ENCODE data around the gene PTPRH.
A peak's percentile ranks its signal among the peaks of the same experiment; 100 is the strongest.

The PTPRH gene

GRCh38 chr19:55208880-55209692, at the start of gene PTPRH:
Gene PTPRH (minus strand): TSS chr19:55209501. CDS start chr19:55209433, 68 bp downstream.
- no peak for DNase-seq

GRCh38 chr19:55258476-55258827, 49.2 kb upstream of the PTPRH start:
- DNase-seq: peak; percentile 53

- peak; percentile 60 for DNase-seq
Observed at GRCh38 chr19:55257461-55258420, 48.4 kb upstream of the PTPRH start.

- DNase-seq: peak; percentile 54
Observed at GRCh38 chr19:55256562-55257460, 47.5 kb upstream of the PTPRH start.

- DNase-seq: peak; percentile 74
Observed at GRCh38 chr19:55255618-55256423, 46.5 kb upstream of the PTPRH start.

GRCh38 chr19:55254625-55254977, 45.3 kb upstream of the PTPRH start:
- no peak for DNase-seq

- DNase-seq: peak; percentile 90
Observed at GRCh38 chr19:55253842-55254624, 44.7 kb upstream of the PTPRH start.

- peak; percentile 56 for DNase-seq
Observed at GRCh38 chr19:55252760-55253663, 43.7 kb upstream of the PTPRH start.

- peak; percentile 96 for DNase-seq
Observed at GRCh38 chr19:55251341-55252081, 42.2 kb upstream of the PTPRH start.

- DNase-seq: no peak
Observed at GRCh38 chr19:55250262-55251036, 41.1 kb upstream of the PTPRH start.

- DNase-seq: no peak
Observed at GRCh38 chr19:55249841-55250240, 40.5 kb upstream of the PTPRH start.

GRCh38 chr19:55248704-55249103, 39.4 kb upstream of the PTPRH start:
- no peak for DNase-seq

GRCh38 chr19:55248166-55248675, 38.9 kb upstream of the PTPRH start:
- DNase-seq: no peak

GRCh38 chr19:55247621-55248099, 38.4 kb upstream of the PTPRH start:
- DNase-seq: peak; percentile 58

GRCh38 chr19:55246462-55247451, 37.5 kb upstream of the PTPRH start:
- no peak for DNase-seq

GRCh38 chr19:55245236-55245904, 36.1 kb upstream of the PTPRH start:
- DNase-seq: no peak

Data from hematopoietic multipotent progenitor cell treated with erythropoietin and hydrocortisone succinate and interleukin-3 and kit ligand, for 4 days (in vitro differentiated cells).